HAP-1 (cell line): ENCODE measurements around the gene LHX1.

Experiments
- DNase-seq, 2 experiments: peaks; one replicate each; pipeline ENCODE4 v3.0.0-alpha.2; 2016 to 2020; ENCODE audit warnings: low spot score in 2 of 2
- H3K27me3 ChIP-seq: fragments of 250-450 bp; sonication (Bioruptor Pico); 2 replicates; pipeline ENCODE4 v1.5.1; 2020; ENCODE audit warnings: low read depth, mild to moderate bottlenecking, moderate library complexity
- H3K36me3 ChIP-seq: fragments of 250-450 bp; sonication (Bioruptor Pico); replicated peaks from 2 replicates; pipeline ENCODE4 v1.5.1; 2020; ENCODE audit warnings: mild to moderate bottlenecking
- H3K4me1 ChIP-seq: fragments of 250-450 bp; sonication (Bioruptor Pico); 2 replicates; pipeline ENCODE4 v1.5.1; 2020; ENCODE audit warnings: mild to moderate bottlenecking
- H3K4me3 ChIP-seq: fragments of 250-450 bp; sonication (Bioruptor Pico); 2 replicates; pipeline ENCODE4 v1.5.1; 2020; ENCODE audit warnings: mild to moderate bottlenecking, moderate library complexity
- H3K9me3 ChIP-seq: fragments of 250-450 bp; sonication (Bioruptor Pico); 2 replicates; pipeline ENCODE4 v1.5.1; 2020; ENCODE audit warnings: mild to moderate bottlenecking, moderate library complexity
- in situ Hi-C: fragments of 300-500 bp; cut with MboI; formaldehyde crosslinking; loops from 3 replicates; pipeline ENCODE4 v1.14.3; 2020; ENCODE audit warnings: low sequenced_read_pairs, inconsistent platforms, mixed read lengths

The LHX1 gene

GRCh38 chr17:36937001-36937958, at the start of gene LHX1:
TSS of gene LHX1 (plus strand) at chr17:36937475. CDS start at chr17:36938198, 723 bp downstream.
- H3K4me1 ChIP-seq, result no peaks in the 10 kb centered on the region; the same call in none of the 2 replicates
- peaks cover 17% of the 10 kb centered on the region for H3K36me3 ChIP-seq
- H3K4me3 ChIP-seq, result peak within 1 kb of the TSS; percentile 54
- peak; percentile 25 to 56 for DNase-seq
- in situ Hi-C loops, result no loop called here
- H3K27me3 ChIP-seq, result no peaks in the 10 kb centered on the region
- no peaks in the 10 kb centered on the region for H3K9me3 ChIP-seq

- Histone ChIP-seq H3K4me1 (no peaks in the 10 kb centered on the region), H3K36me3 (no peaks in the 10 kb centered on the region), H3K4me3 (no peak overlapping the region), H3K27me3 (no peaks in the 10 kb centered on the region), H3K9me3 (no peaks in the 10 kb centered on the region)
- in situ Hi-C loops, result no loop called here
- no peak for DNase-seq
These were observed 48.9 kb upstream of the LHX1 start for GRCh38 chr17:36888236-36888951.

DNA sequence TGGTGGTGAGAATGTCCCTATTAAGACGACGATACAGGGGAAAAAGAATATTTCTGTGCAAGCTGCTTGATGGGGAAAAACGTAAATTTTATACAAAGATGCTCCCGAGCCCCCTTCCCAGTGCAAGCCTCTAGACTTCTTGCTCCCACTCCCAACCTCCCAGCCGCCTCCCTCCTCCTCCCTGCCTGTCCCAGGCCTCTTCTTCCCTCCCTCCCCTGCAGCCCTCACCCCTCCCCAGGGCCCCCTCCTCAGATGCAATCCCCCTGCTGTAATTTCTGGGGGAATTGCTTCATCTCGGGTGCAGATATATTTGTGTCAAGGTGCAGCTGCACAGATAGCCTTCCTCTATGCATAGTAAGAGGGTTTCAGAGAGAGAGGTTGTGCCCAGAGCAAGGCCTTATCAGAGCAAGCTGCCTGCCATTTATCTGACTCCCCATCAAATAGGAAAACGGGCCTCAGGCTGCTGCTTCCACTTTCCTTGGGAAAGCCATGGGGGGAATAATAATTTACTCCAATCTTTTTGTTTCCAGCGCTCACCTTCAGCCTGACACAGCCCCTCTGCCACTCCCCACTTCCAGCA, 47.4 kb upstream of the LHX1 start:
- DNase-seq, result no peak
- no peaks in the 10 kb centered on the region for H3K27me3 ChIP-seq
- no peaks in the 10 kb centered on the region for H3K36me3 ChIP-seq
- in situ Hi-C loops, result no loop called here
- H3K4me1 ChIP-seq, result no peaks in the 10 kb centered on the region
- H3K4me3 ChIP-seq, result no peak overlapping the region
- H3K9me3 ChIP-seq, result no peaks in the 10 kb centered on the region

- in situ Hi-C loops, result no loop called here
- H3K27me3 ChIP-seq, result no peaks in the 10 kb centered on the region
These were observed 46.7 kb upstream of the LHX1 start for GRCh38 chr17:36890398-36891168.

DNA sequence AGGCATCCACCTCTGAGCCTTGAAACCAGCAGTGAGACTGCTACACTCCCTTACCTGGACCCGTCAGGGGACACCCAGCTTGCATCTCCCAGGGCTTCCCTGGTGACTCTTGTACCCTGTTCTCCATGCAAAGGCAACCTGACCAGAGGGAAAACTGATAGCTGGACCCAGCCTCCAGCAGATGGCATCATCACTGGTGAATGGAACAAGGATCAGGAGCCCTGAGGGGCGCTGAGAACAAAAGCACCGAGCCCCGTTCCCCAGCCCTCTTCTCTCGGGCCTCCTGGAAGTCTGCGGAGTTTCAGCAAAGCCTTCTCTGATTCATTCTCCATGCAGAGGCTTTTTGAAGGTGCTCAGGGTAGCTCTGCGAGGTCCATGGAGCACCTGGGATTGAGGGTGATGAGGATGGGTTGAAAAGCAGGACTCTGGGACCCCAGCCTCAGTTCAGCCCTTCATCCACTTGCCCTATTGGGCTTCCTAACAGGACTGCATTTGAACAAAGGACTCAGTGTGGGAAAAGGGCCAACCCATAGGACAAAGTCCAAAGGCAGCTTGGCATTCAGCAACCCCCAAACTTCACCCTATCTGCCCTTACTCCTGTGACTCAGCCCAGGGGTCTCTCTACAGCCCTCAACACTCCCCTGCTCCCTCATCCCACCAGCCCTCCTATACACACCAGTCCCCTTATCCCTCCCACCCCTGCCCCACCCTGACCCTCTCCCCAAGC, 45.0 kb upstream of the LHX1 start:
- no peak overlapping the region for H3K4me3 ChIP-seq
- no peak for DNase-seq
- no peaks in the 10 kb centered on the region for H3K27me3 ChIP-seq
- H3K4me1 ChIP-seq, result no peaks in the 10 kb centered on the region
- in situ Hi-C loops, result no loop called here
- H3K9me3 ChIP-seq, result no peaks in the 10 kb centered on the region
- no peaks in the 10 kb centered on the region for H3K36me3 ChIP-seq

More at GRCh38 chr17:36890398-36891168, 46.7 kb upstream of the LHX1 start:
- Histone ChIP-seq H3K36me3 (no peaks in the 10 kb centered on the region), H3K9me3 (no peaks in the 10 kb centered on the region), H3K4me3 (no peak overlapping the region), H3K4me1 (no peaks in the 10 kb centered on the region)
- no peak for DNase-seq

DNA sequence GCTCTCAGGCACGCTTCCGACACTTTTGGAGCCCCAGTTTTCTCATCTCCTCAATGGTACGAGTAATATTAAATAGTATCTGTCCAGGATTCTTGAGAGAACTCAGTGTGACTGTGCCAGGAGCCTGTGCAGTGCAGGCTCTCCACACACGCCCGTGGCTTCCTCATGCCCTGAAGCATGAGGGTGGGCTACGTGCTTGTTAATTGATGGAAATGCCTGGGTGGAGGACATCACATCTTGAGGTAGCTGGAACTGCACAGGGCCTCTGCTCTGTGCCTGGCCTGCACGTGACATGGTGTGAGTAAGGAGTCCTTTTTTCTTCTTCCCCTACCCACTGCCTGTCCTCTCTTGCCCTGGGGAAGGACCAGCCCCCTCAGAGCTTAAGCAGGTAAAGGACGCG, 43.1 kb upstream of the LHX1 start:
- no peaks in the 10 kb centered on the region for H3K27me3 ChIP-seq
- no peak overlapping the region for H3K4me3 ChIP-seq
- H3K4me1 ChIP-seq, result no peaks in the 10 kb centered on the region
- in situ Hi-C loops, result no loop called here
- H3K9me3 ChIP-seq, result no peaks in the 10 kb centered on the region
- H3K36me3 ChIP-seq, result no peaks in the 10 kb centered on the region
- no peak for DNase-seq

DNA sequence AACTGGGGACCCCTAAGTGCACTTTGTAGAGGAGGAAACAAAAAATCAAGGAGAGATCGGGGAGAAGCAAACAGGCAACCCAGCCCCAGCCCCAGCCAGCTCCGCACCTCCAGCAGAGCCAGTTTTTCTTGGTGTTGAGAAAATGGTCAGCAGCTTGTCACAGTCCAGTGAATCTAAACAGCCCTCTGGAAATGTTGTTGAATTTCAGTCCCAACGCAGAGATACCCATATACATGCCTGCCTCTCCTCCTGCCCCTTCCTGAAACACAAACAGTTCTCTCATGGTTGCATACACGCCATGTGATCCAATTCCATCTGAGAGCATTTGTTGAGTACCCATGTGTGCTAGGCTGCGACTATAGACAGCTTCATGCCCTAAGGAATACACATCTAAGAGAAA, 42.4 kb upstream of the LHX1 start:
- Histone ChIP-seq H3K4me3 (no peak overlapping the region), H3K36me3 (no peaks in the 10 kb centered on the region), H3K27me3 (no peaks in the 10 kb centered on the region), H3K9me3 (no peaks in the 10 kb centered on the region), H3K4me1 (no peaks in the 10 kb centered on the region)
- in situ Hi-C loops, result no loop called here
- no peak for DNase-seq

- H3K9me3 ChIP-seq, result no peaks in the 10 kb centered on the region
- no peaks in the 10 kb centered on the region for H3K27me3 ChIP-seq
- H3K36me3 ChIP-seq, result no peaks in the 10 kb centered on the region
- no peak for DNase-seq
- in situ Hi-C loops, result no loop called here
- H3K4me1 ChIP-seq, result no peaks in the 10 kb centered on the region
- no peak overlapping the region for H3K4me3 ChIP-seq
These were observed 37.8 kb upstream of the LHX1 start for GRCh38 chr17:36899250-36900159.

- no peak for DNase-seq
- H3K4me3 ChIP-seq, result no peak overlapping the region
- no peaks in the 10 kb centered on the region for H3K36me3 ChIP-seq
- H3K27me3 ChIP-seq, result no peaks in the 10 kb centered on the region
- H3K9me3 ChIP-seq, result no peaks in the 10 kb centered on the region
- in situ Hi-C loops, result no loop called here
- no peaks in the 10 kb centered on the region for H3K4me1 ChIP-seq
These were observed 37.1 kb upstream of the LHX1 start for GRCh38 chr17:36900160-36900512.

DNA sequence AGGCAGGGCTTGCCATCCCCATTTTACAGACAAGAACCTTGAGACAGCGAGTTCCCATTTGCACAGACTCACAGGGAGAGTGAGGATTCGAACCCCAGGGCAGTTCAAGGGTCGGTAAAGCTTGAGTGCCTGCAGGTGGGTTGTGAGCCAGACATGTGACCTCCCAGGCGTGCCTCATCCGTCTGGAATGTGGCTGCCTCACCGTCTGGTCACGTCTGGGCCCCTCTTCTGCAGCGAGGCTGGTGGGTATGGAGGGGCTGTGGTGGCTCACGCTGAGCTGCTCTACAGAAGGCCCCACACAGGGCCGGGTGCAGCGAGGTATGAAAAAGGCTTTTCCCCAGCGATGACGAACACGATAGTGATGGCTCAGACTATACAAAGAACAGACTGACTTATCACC, 35.8 kb upstream of the LHX1 start:
- H3K36me3 ChIP-seq, result no peaks in the 10 kb centered on the region
- no peak overlapping the region for H3K4me3 ChIP-seq
- no peak for DNase-seq
- no peaks in the 10 kb centered on the region for H3K27me3 ChIP-seq
- in situ Hi-C loops, result no loop called here
- H3K9me3 ChIP-seq, result no peaks in the 10 kb centered on the region
- H3K4me1 ChIP-seq, result no peaks in the 10 kb centered on the region

DNA sequence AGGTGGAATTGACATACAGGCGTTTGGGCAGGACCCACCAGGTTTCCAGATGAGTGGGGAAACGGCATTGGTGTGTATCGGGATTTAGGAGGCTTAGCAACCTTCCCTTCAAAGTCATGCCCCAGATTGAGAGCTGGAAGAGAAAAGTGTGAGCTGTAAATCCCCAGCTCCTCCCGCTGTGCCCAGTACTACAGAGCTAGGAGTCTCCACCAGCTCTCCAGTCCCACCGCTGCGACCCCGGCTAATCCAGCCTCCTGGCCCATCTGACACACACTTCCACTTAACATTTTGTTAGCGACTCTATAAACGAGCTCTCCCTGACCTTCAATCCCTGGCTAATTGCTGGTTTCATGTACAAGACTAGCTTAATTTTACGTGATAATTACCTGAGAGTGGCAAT, 29.9 kb upstream of the LHX1 start:
- DNase-seq, result no peak
- Histone ChIP-seq H3K36me3 (no peaks in the 10 kb centered on the region), H3K4me1 (no peaks in the 10 kb centered on the region), H3K4me3 (no peak overlapping the region), H3K9me3 (no peaks in the 10 kb centered on the region), H3K27me3 (peaks cover 3% of the 10 kb centered on the region; the same call in 1 of the 2 replicates)
- in situ Hi-C loops, result no loop called here

DNA sequence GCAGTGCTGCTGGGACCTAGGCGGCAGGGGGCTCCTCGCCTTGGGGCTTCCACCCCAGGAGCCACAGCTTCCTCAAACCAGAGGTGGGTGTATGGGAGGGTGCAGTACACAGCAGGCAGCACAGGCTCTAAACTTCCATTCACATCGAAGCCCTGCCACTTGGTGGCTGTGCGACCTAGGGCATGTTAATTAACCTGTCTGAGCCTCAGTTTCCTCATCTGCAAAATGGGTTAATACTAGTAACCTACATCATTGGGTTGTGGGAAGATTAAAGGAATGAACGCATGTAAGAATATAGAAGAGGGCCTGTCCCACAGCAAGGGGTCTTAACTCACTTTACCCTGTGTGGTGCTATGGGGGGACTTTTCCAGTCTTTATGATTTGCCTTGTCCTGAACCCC, 26.8 kb upstream of the LHX1 start:
- in situ Hi-C loops, result no loop called here
- no peaks in the 10 kb centered on the region for H3K4me1 ChIP-seq
- no peaks in the 10 kb centered on the region for H3K9me3 ChIP-seq
- H3K4me3 ChIP-seq, result no peak overlapping the region
- peaks cover 3% of the 10 kb centered on the region; the same call in 1 of the 2 replicates for H3K27me3 ChIP-seq
- DNase-seq, result no peak
- H3K36me3 ChIP-seq, result no peaks in the 10 kb centered on the region
